Measurements from ENCODE around the gene FCHSD2.

DNA sequence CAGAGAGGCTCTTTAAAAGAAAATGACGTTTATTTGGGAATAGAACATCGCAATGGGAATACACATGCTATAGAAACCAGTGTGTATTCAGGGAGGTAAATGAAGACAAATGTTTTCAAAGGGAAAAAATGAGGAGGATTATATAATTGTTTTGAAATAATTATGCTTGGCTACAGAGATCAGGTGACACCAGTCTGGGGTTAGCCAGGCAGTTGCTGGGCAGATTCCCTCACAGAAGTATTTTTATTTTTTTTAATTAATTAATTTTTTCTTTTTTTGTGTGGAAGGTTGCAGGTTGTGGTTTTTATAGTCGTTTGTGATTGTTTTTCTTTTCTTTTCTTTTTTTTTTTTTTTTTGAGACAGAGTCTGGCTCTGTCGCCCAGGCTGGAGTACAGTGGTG, 342.7 kb downstream of the FCHSD2 start:
- TF ChIP-seq, protein P1, sequence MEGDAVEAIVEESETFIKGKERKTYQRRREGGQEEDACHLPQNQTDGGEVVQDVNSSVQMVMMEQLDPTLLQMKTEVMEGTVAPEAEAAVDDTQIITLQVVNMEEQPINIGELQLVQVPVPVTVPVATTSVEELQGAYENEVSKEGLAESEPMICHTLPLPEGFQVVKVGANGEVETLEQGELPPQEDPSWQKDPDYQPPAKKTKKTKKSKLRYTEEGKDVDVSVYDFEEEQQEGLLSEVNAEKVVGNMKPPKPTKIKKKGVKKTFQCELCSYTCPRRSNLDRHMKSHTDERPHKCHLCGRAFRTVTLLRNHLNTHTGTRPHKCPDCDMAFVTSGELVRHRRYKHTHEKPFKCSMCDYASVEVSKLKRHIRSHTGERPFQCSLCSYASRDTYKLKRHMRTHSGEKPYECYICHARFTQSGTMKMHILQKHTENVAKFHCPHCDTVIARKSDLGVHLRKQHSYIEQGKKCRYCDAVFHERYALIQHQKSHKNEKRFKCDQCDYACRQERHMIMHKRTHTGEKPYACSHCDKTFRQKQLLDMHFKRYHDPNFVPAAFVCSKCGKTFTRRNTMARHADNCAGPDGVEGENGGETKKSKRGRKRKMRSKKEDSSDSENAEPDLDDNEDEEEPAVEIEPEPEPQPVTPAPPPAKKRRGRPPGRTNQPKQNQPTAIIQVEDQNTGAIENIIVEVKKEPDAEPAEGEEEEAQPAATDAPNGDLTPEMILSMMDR (conservative IDR thresholded peaks at IDR 0.05 in 1 of 2, IDR thresholded peaks at IDR 0.05 in 1 of 2; ENCODE audit: low read depth in 1 of 2, low read length in 2 of 2): no peak
- no peak for TF ChIP-seq EZH2 (IDR thresholded peaks at IDR 0.05; ENCODE audit: low read length, missing control alignments)
